ENCODE measurements around the gene PEX5L.

DNA sequence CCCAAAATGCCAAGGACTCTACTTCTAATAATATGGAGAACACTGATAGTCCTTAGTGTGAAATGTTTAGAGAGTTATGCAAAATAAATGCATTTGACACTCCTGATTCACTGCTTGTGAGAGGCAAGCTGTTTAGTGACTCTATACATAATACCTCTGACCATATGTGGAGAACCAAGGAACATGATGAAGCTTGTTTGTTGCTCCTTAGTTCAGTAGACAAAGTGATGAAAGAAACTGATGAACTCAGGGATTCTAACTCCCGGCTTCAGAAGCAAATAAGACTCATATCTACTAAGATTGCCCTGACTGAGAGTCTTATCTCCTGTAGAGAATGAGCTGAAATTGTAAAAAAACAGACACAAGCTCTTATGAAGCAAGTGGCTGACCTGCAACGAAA, 41.3 kb downstream of the PEX5L start:
- TF ChIP-seq, protein P1, sequence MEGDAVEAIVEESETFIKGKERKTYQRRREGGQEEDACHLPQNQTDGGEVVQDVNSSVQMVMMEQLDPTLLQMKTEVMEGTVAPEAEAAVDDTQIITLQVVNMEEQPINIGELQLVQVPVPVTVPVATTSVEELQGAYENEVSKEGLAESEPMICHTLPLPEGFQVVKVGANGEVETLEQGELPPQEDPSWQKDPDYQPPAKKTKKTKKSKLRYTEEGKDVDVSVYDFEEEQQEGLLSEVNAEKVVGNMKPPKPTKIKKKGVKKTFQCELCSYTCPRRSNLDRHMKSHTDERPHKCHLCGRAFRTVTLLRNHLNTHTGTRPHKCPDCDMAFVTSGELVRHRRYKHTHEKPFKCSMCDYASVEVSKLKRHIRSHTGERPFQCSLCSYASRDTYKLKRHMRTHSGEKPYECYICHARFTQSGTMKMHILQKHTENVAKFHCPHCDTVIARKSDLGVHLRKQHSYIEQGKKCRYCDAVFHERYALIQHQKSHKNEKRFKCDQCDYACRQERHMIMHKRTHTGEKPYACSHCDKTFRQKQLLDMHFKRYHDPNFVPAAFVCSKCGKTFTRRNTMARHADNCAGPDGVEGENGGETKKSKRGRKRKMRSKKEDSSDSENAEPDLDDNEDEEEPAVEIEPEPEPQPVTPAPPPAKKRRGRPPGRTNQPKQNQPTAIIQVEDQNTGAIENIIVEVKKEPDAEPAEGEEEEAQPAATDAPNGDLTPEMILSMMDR (IDR thresholded peaks at IDR 0.05), result no peak
- TF ChIP-seq POLR2A (IDR thresholded peaks at IDR 0.05), result no peak

Measured in adrenal gland (tissue), 5 donors.